ENCODE results near the gene OBSCN. TPM values are rescaled to one million over a fixed set of nuclear protein-coding genes. Genes with fewer than 3 reads are reported as not detected.

OBSCN gene
- total RNA-seq, 1 donor from 2014 or later: 39.4 TPM

GRCh38 chr1:228366062-228366865, 158.4 kb downstream of the OBSCN start:
- Histone ChIP-seq H3K27me3 (no peaks in the 10 kb centered on the region), H3K9me3 (no peaks in the 10 kb centered on the region), H3K4me1 (no peaks in the 10 kb centered on the region), H3K27ac (no peak overlapping the region), H3K36me3 (no peaks in the 10 kb centered on the region), H3K4me3 (no peak overlapping the region)
- TF ChIP-seq CTCF (IDR thresholded peaks at IDR 0.05): no peak
- peak; percentile 48 for DNase-seq
- intact Hi-C loops (cut with DNase I): no loop called here
- no peak for ATAC-seq

GRCh38 chr1:228366866-228367741, 159.3 kb downstream of the OBSCN start:
- no peak overlapping the region for H3K27ac ChIP-seq
- intact Hi-C loops (cut with DNase I): no loop called here
- peak; percentile 59 for DNase-seq
- H3K27me3 ChIP-seq: no peaks in the 10 kb centered on the region
- no peak for ATAC-seq
- H3K4me1 ChIP-seq: no peaks in the 10 kb centered on the region
- no peak overlapping the region for H3K4me3 ChIP-seq
- TF ChIP-seq CTCF (IDR thresholded peaks at IDR 0.05): no peak
- no peaks in the 10 kb centered on the region for H3K36me3 ChIP-seq
- H3K9me3 ChIP-seq: no peaks in the 10 kb centered on the region

- Histone ChIP-seq H3K9me3 (no peaks in the 10 kb centered on the region), H3K4me3 (no peak overlapping the region), H3K4me1 (no peaks in the 10 kb centered on the region), H3K27ac (no peak overlapping the region), H3K36me3 (no peaks in the 10 kb centered on the region), H3K27me3 (no peaks in the 10 kb centered on the region)
- TF ChIP-seq CTCF (IDR thresholded peaks at IDR 0.05): no peak
- ATAC-seq (no peak), DNase-seq (peak; percentile 60)
- intact Hi-C loops (cut with DNase I): no loop called here
Measured at GRCh38 chr1:228367798-228368791, 160.3 kb downstream of the OBSCN start.

GRCh38 chr1:228368801-228369607, 161.2 kb downstream of the OBSCN start:
- H3K27ac ChIP-seq: no peak overlapping the region
- H3K4me1 ChIP-seq: no peaks in the 10 kb centered on the region
- no peak overlapping the region for H3K4me3 ChIP-seq
- H3K27me3 ChIP-seq: no peaks in the 10 kb centered on the region
- no peaks in the 10 kb centered on the region for H3K36me3 ChIP-seq
- no peaks in the 10 kb centered on the region for H3K9me3 ChIP-seq
- TF ChIP-seq CTCF (IDR thresholded peaks at IDR 0.05): no peak
- ATAC-seq: no peak
- intact Hi-C loops (cut with DNase I): no loop called here
- peak; percentile 53 for DNase-seq
